Peyer's patch (tissue), 4 donors: ENCODE results near the gene COX17.

ENCODE experiments used
- CTCF ChIP-seq, 6 experiments: fragments of 450-650 bp in 4 of 6; fragments of 200-600 bp in 2 of 6; sonication (generic) in 1 of 6; IDR thresholded peaks; one replicate each; pipeline ENCODE4 v1.5.1; 2017 to 2019; ENCODE audit warnings: antibody characterized with exemption in 6 of 6, mild to moderate bottlenecking in 3 of 6, moderate library complexity in 1 of 6
- POLR2A ChIP-seq, 2 donors: fragments of 450-650 bp; IDR thresholded peaks; one replicate each; pipeline ENCODE4 v1.5.1; 2017; ENCODE audit warnings: antibody characterized with exemption in 2 of 2, mild to moderate bottlenecking in 2 of 2, moderate library complexity in 2 of 2

- TF ChIP-seq CTCF (IDR thresholded peaks at IDR 0.05) (no peak), POLR2A (IDR thresholded peaks at IDR 0.05) (no peak)
Observed at GRCh38 chr3:119664850-119665379, 12.3 kb downstream of the COX17 start.
